ENCODE data around the gene IPO9.

DNA sequence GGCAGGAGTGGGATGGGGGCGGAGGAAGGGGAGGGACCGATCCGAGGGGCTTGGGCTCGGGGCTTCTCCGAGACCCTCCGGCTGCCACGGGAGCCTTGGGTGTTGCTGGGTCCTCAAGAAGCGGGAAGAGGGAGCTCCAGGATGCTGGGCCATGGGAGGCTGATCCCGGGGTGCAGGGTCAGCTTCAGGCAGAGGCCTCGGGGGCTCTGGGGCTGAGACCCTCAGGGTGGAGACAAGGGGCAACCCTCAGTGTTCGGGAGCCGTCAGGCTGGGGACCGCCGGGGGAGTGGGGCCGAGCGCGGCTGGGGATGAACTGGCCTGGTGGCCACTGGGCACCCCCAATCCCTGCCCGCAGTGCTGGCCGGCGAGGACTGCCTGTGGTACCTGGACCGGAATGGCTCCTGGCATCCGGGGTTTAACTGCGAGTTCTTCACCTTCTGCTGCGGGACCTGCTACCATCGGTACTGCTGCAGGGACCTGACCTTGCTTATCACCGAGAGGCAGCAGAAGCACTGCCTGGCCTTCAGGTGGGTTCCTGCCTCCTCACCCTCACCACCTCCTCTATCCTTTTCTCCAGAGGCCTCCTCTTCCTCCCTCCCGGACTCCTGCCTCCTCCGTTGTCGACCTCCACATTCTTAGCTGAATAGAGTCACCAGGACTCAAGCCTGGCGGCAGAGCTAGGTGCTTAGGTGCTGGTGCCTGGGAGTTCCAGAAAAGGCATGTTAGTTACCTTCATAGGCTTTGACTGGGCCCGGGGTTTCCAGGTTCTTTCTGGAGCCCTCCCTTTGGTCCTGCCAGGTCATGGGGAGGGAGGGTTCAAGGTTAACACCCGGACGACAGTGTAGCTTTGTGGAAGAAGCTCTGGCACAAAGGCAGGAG, 60.4 kb downstream of the IPO9 start:
- no peak for TF ChIP-seq CTCF (IDR thresholded peaks at IDR 0.05; ENCODE audit: low read length)
- no peak for TF ChIP-seq EZH2 (IDR thresholded peaks at IDR 0.05; ENCODE audit: borderline replicate concordance, low read length)
